22Rv1 (cell line): ENCODE measurements around the gene FEM1C.

ENCODE experiments used
- ZFX ChIP-seq: fragments of 450-650 bp; IDR thresholded peaks from 2 replicates; pipeline ENCODE4 v1.6.1; 2017; ENCODE audit warnings: antibody characterized with exemption, borderline replicate concordance
- TF ChIP-seq, protein P1 (sequence below): fragments of 450-650 bp; IDR thresholded peaks from 2 replicates; pipeline ENCODE4 v1.5.1; 2017; ENCODE audit warnings: mild to moderate bottlenecking

DNA sequence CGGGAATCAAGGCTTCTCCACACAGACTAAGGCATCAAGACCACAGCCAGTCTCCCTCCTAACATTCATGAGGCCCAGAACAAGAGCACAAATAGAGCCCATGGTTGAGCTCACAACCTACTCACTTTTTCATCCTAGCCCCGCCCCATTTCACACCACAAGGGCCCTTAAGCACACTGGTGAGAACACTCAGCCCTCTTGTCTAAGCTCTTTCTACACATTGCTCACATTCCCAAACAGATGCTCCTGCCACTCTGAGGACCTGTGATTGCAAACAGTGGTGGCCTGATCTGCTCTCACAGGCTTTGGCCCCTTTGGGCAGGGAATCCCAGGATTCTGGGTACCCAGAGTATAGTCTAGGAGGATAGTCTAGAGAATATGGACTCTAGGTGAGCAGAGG is 54.0 kb downstream of the FEM1C start:
- TF ChIP-seq, protein P1, sequence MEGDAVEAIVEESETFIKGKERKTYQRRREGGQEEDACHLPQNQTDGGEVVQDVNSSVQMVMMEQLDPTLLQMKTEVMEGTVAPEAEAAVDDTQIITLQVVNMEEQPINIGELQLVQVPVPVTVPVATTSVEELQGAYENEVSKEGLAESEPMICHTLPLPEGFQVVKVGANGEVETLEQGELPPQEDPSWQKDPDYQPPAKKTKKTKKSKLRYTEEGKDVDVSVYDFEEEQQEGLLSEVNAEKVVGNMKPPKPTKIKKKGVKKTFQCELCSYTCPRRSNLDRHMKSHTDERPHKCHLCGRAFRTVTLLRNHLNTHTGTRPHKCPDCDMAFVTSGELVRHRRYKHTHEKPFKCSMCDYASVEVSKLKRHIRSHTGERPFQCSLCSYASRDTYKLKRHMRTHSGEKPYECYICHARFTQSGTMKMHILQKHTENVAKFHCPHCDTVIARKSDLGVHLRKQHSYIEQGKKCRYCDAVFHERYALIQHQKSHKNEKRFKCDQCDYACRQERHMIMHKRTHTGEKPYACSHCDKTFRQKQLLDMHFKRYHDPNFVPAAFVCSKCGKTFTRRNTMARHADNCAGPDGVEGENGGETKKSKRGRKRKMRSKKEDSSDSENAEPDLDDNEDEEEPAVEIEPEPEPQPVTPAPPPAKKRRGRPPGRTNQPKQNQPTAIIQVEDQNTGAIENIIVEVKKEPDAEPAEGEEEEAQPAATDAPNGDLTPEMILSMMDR = no peak
- no peak for TF ChIP-seq ZFX
